GM12878 (cell line): Measurements from ENCODE around the gene MFGE8. TPM values are rescaled to one million over a fixed set of nuclear protein-coding genes. Genes with fewer than 3 reads are reported as not detected.
"Not testable (repeated sequence)": the region's sequence is repeated elsewhere in the genome, so short reads cannot be mapped to it uniquely, and the experiment has no call there.

ENCODE experiments used
- ATAC-seq: fragments of 200-7000 bp; cut with Tn5 transposase; 3 replicates; pipeline ENCODE4 v1.9.1; 2020; ENCODE audit warnings: mild to moderate bottlenecking, moderate library complexity
- BruUV-seq: library from RNA; stranded (reverse); fragments of 400-500 nt; replicated peaks from 2 replicates; lab custom pipeline; 2021; lab: Mats Ljungman, UMichigan
- CTCF ChIA-PET: fragments of 300-600 bp; sonication (Branson Sonifier 250); formaldehyde crosslinking; extraction: SDS; loops from one replicate; lab custom pipeline; 2021; ENCODE audit warnings: inconsistent platforms; lab: Yijun Ruan, JAX
- POLR2A ChIA-PET: fragments of 350-600 bp; formaldehyde crosslinking; extraction: SDS; loops from one replicate; lab custom pipeline; 2021; ENCODE audit warnings: inconsistent platforms; lab: Charles Lee
- RAD21 ChIA-PET: fragments of 300-600 bp; sonication (Branson Sonifier 250); formaldehyde crosslinking; loops from one replicate; lab custom pipeline; 2023; ENCODE audit warnings: antibody characterized with exemption; ENCODE audit not compliant: unreplicated experiment; lab: Charles Lee
- SMC1A ChIA-PET: fragments of 300-600 bp; sonication (Branson Sonifier 250); formaldehyde crosslinking; loops from one replicate; lab custom pipeline; 2023; ENCODE audit not compliant: unreplicated experiment, uncharacterized antibody; lab: Charles Lee
- DNase-seq: peaks from one replicate; pipeline ENCODE4 v3.0.0-alpha.2; 2011; ENCODE audit warnings: low read depth, low spot score
- FAIRE-seq: peaks from 3 replicates; lab custom pipeline; 2011; peaks lifted over from hg19 to GRCh38; lab: Jason Lieb, UNC
- H2AFZ ChIP-seq: 2 replicates; pipeline ENCODE4 v1.6.0; 2011; ENCODE audit warnings: low read depth, low read length, control low read depth; ENCODE audit not compliant: control insufficient read depth
- H3K27ac ChIP-seq: 2 replicates; pipeline ENCODE4 v1.5.1; 2011; ENCODE audit warnings: control low read depth; ENCODE audit not compliant: control insufficient read depth, insufficient read depth
- H3K27me3 ChIP-seq, 2 experiments: replicated peaks in 1 of 2; 2 replicates each; pipeline versions ENCODE4 v1.6.0 to v1.6.1; 2011; ENCODE audit warnings: low read length in 1 of 2; ENCODE audit not compliant: control insufficient read depth in 2 of 2, insufficient read depth in 2 of 2
- H3K36me3 ChIP-seq, 2 experiments: 2 replicates each; pipeline ENCODE4 v1.5.1; 2011; ENCODE audit warnings: low read length in 1 of 2; ENCODE audit not compliant: control insufficient read depth in 2 of 2, insufficient read depth in 2 of 2
- H3K4me1 ChIP-seq: 2 replicates; pipeline ENCODE4 v1.6.1; 2011; ENCODE audit warnings: mild to moderate bottlenecking, low read length, moderate library complexity, mixed read lengths; ENCODE audit not compliant: control insufficient read depth, insufficient read depth
- H3K4me2 ChIP-seq: 2 replicates; pipeline ENCODE4 v1.6.0; 2011; ENCODE audit warnings: control low read depth; ENCODE audit not compliant: control insufficient read depth, insufficient read depth
- H3K4me3 ChIP-seq: fragments of 200-600 bp; sonication (generic); 2 replicates; pipeline ENCODE4 v1.5.1; 2016
- H3K79me2 ChIP-seq: 2 replicates; pipeline ENCODE4 v1.6.0; 2011; ENCODE audit warnings: low read length; ENCODE audit not compliant: control insufficient read depth, insufficient read depth
- H3K9ac ChIP-seq: 2 replicates; pipeline ENCODE4 v1.8.0; 2011; ENCODE audit warnings: low read length, control low read depth, mixed read lengths; ENCODE audit not compliant: control insufficient read depth, insufficient read depth
- H3K9me3 ChIP-seq: replicated peaks from 3 replicates; pipeline ENCODE4 v1.5.1; 2011; ENCODE audit warnings: mild to moderate bottlenecking, low read length; ENCODE audit not compliant: control insufficient read depth, insufficient read depth
- H4K20me1 ChIP-seq: 2 replicates; pipeline ENCODE4 v1.6.0; 2011; ENCODE audit not compliant: control insufficient read depth, insufficient read depth
- IKZF2 ChIP-seq, 2 experiments: fragments of 450-650 bp; IDR thresholded peaks; 2 replicates each; pipeline ENCODE4 v1.6.1; 2017; ENCODE audit warnings: mild to moderate bottlenecking in 2 of 2, moderate library complexity in 2 of 2
- IRF4 ChIP-seq: IDR thresholded peaks from 2 replicates; pipeline ENCODE4 v1.6.1; 2011; ENCODE audit warnings: low read depth, low read length
- JUNB ChIP-seq: IDR thresholded peaks from 2 replicates; pipeline ENCODE4 v1.6.1; 2016; ENCODE audit warnings: antibody characterized with exemption, mild to moderate bottlenecking
- POU2F2 ChIP-seq: IDR thresholded peaks from 3 replicates; pipeline ENCODE4 v1.6.1; 2011; ENCODE audit warnings: low read depth, mild to moderate bottlenecking, low read length, borderline replicate concordance
- ZNF384 ChIP-seq: IDR thresholded peaks from 2 replicates; pipeline ENCODE4 v1.6.1; 2012; ENCODE audit warnings: low read depth, mild to moderate bottlenecking, low read length, improper control_type of control experiment, borderline replicate concordance
- WGBS: methylation state at CpG from one replicate; pipeline ENCODE4 v1.1.6; 2016; ENCODE audit warnings: low lambda C conversion rate; ENCODE audit not compliant: insufficient replicate concordance, insufficient coverage; ENCODE audit errors: missing lambda C conversion rate; 5-methylcytosine and 5-hydroxymethylcytosine counted together
- in situ Hi-C: fragments of 300-500 bp; cut with MboI; formaldehyde crosslinking; loops from 9 replicates; pipeline ENCODE4 v1.14.3; 2018; ENCODE audit warnings: mixed read lengths
- intact Hi-C: fragments of 100-400 bp; cut with micrococcal nuclease; formaldehyde crosslinking; loops from one replicate; pipeline ENCODE4 v1.14.2; 2022; ENCODE audit not compliant: unreplicated experiment
- polyA plus RNA-seq, 11 experiments: library from polyadenylated mRNA; depleted of rRNA in 4 of 11; unstranded in 6 of 11; stranded (reverse) in 5 of 11; fragments of >200 nt; fragmentation: Nextera tagmentation in 4 of 11; fragmentation: Illumina TruSeq in 1 of 11; extraction: Ambion mirVana in 4 of 11; extraction: Trizol in 1 of 11; gene quantifications; 1 replicate in 1 of 11; 2 replicates in 10 of 11; pipeline versions ENCODE4 v1.2.1 to v1.2.3, GENCODE V29; 2011 to 2016; ENCODE audit warnings: inconsistent platforms in 2 of 11, missing spikeins in 2 of 11, low read depth in 1 of 11
- total RNA-seq, 4 experiments: library from RNA; depleted of rRNA in 3 of 4; stranded (reverse); fragments of >200 nt in 3 of 4; fragmentation: Illumina TruSeq in 1 of 4; extraction: Trizol in 1 of 4; gene quantifications; 2 replicates each; pipeline versions ENCODE4 v1.2.1 to v1.2.3, GENCODE V29; 2013 to 2021

Gene MFGE8
- total and polyA plus RNA-seq, 10 of the 15 experiments (the other 5 are each of a cell fraction or from before 2014, with no cell fraction given), result 0.81 to 5.9 (median 1.0) TPM; not detected in 2

DNA sequence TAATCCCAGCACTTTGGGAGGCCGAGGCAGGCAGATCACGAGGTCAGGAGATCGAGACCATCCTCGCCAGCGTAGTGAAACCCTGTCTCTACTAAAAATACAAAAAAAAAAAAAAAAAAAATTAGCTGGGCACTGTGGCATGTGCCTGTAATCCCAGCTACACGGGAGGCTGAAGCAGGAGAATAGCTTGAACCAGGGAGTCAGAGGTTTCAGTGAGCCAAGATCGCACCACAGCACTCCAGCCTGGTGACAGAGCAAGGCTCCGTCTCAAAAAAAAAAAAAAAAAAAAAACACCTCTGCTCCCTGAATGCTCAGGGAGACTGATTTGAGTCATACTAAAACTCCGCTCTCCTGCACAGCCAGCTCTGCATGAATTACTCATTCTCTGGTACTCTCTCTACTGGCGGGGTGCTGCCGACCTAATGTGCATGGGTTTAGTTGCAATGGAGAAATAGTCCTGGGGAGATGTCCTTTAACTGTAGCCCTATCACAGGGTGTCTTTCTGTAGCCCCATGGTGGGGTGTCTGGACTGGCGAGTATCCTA is 7.8 kb upstream of the MFGE8 start:
- not testable (repeated sequence) for H2AFZ ChIP-seq, H3K4me1 ChIP-seq
- ChIA-PET SMC1A (interaction anchor here (1.0 kb wide), 1 partner anchor 61 kb away, joined by 4 read pairs; no protein-coding TSS in a partner anchor), RAD21 (interaction anchor here (0.7 to 1.6 kb wide), 3 partner anchors 9 to 62 kb away, joined by 3 to 6 read pairs (median 3); no protein-coding TSS in a partner anchor)
- FAIRE-seq, result peak; percentile 62
- TF ChIP-seq JUNB (peak; percentile 65), POU2F2 (peak; percentile 65; the same call in 1 of the 3 replicates), IKZF2 (IDR thresholded peaks at IDR 0.05) (peak in 1 of 2 experiments; percentile 23; a peak in 1 of 4 replicates), IRF4 (0 out of 2 replicates have a peak, but pooled peaks have one; percentile 40), ZNF384 (peak; percentile 67)
- TF ChIP-seq, all 136 proteins: peak for 5; not testable (repeated sequence) for 131
- peak; percentile 33 for DNase-seq
- ATAC-seq, result peak; percentile 87
- BruUV-seq, H3K79me2 ChIP-seq, H3K9ac ChIP-seq, H3K27me3 ChIP-seq, H3K4me2 ChIP-seq, H4K20me1 ChIP-seq, in situ Hi-C loops, H3K4me3 ChIP-seq, intact Hi-C loops, H3K9me3 ChIP-seq, H3K27ac ChIP-seq, H3K36me3 ChIP-seq: not testable (repeated sequence)
- POLR2A ChIA-PET, result interaction anchor here (0.6 to 1.0 kb wide), 4 partner anchors 17 to 1097 kb away, joined by 3 to 9 read pairs (median 6); no protein-coding TSS in a partner anchor
- 12% methylated on average over 12 of the region's 12 CpGs for WGBS
- CTCF ChIA-PET, result interaction anchor here (0.7 to 4.1 kb wide), 4 partner anchors 16 to 262 kb away, joined by 3 to 27 read pairs (median 4); partner anchors contain the start of gene HAPLN3
